Esophagus squamous epithelium (tissue), 5 donors: ENCODE results near the gene MAPKAP1. TPM values are rescaled to one million over a fixed set of nuclear protein-coding genes. Genes with fewer than 3 reads are reported as not detected.

ENCODE experiments used
- DNase-seq: peaks from one replicate; lab custom pipeline; 2025; lab: John Stamatoyannopoulos, UW
- H3K27ac ChIP-seq, 4 donors: fragments of 200-600 bp; sonication (generic); one replicate each; pipeline ENCODE4 v1.5.1; 2016 to 2019; ENCODE audit warnings: mild to moderate bottlenecking in 1 of 4
- H3K27me3 ChIP-seq, 4 donors: fragments of 200-600 bp; sonication (generic); 1 replicate in 3 of 4; 2 replicates in 1 of 4; pipeline versions ENCODE4 v1.5.1 to v1.6.0; 2017 to 2021; ENCODE audit warnings: antibody characterized with exemption in 1 of 4
- H3K36me3 ChIP-seq, 3 donors: fragments of 200-600 bp; sonication (generic); one replicate each; pipeline ENCODE4 v1.5.1; 2016 to 2019
- H3K4me1 ChIP-seq, 3 donors: fragments of 200-600 bp; sonication (generic); one replicate each; pipeline ENCODE4 v1.5.1; 2017 to 2019
- H3K4me3 ChIP-seq, 4 donors: fragments of 200-600 bp; sonication (generic); 1 replicate in 3 of 4; 2 replicates in 1 of 4; pipeline ENCODE4 v1.5.1; 2016 to 2019; ENCODE audit warnings: mild to moderate bottlenecking in 2 of 4, moderate library complexity in 1 of 4
- H3K9me3 ChIP-seq, 3 donors: fragments of 200-600 bp; sonication (generic); one replicate each; pipeline ENCODE4 v1.5.1; 2016 to 2019
- CTCF ChIP-seq, 6 experiments: fragments of 450-650 bp in 4 of 6; fragments of 200-600 bp in 2 of 6; sonication (generic) in 2 of 6; IDR thresholded peaks; one replicate each; pipeline ENCODE4 v1.5.1; 2016 to 2019; ENCODE audit warnings: antibody characterized with exemption in 6 of 6, mild to moderate bottlenecking in 4 of 6, moderate library complexity in 4 of 6
- POLR2A ChIP-seq, 4 donors: fragments of 450-650 bp; IDR thresholded peaks; one replicate each; pipeline ENCODE4 v1.6.1; 2017; ENCODE audit warnings: antibody characterized with exemption in 4 of 4, mild to moderate bottlenecking in 4 of 4, moderate library complexity in 3 of 4
- WGBS, 2 donors: methylation state at CpG; one replicate each; pipeline ENCODE4 v1.1.5; 2018; 5-methylcytosine and 5-hydroxymethylcytosine counted together
- intact Hi-C: fragments of 100-400 bp; cut with DNase I; formaldehyde crosslinking; loops from one replicate; pipeline ENCODE4 v1.15.0; 2022
- total RNA-seq, 4 donors: library from RNA; depleted of rRNA; stranded (reverse); fragments of >200 nt; gene quantifications; one replicate each; pipeline ENCODE4 v1.1.0, GENCODE V29; 2016
- donor health status: DM: yes; HTN: yes; CAD: no.

Gene MAPKAP1
- total RNA-seq, 4 donors from 2014 or later, result 59.0 to 87.0 (median 70.9) TPM

DNA sequence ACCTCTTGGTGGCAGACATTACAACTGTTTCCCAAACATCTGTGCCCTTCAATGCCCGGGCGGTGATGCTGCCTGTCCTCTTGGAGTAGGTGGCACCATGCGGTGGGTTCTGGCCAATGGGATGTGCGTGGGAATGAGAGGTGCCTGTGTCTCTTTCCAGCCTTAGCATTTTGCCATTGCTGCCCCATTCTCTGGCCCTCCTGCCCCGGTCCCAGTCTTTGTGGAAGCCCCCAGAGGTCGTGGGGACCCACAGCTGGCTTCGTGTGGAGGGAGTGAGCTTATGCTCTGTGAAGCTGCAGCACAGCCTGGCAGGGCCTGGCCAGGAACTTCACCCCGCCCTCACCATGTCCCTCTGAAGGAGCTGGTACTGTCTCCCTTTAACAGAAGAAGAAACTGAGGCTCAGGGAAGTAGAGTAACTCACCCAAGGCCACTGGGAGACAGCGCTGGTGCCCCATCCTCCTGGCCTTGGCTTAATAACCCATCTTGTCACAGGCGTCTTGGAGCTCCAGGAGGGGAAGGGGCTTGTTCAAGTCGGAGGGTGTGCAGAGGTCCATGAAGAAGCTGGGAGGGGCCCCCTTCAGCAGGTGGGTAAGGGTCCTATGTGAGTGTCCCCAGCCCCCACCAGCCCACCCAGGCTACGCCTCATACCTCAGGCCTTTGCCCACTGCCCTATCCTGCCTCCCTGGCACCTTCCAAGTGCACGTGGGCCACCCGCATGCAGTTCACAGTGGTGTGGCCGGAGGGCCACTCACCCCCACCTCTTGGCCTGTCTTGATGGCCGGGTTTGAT, 271.8 kb downstream of the MAPKAP1 start:
- Histone ChIP-seq H3K36me3 (peaks cover 0 to 39% (median 5%) of the 10 kb centered on the region in 3 donors), H3K4me1 (no peaks in the 10 kb centered on the region), H3K4me3 (no peak overlapping the region), H3K27me3 (no peaks in the 10 kb centered on the region), H3K27ac (no peak overlapping the region), H3K9me3 (no peaks in the 10 kb centered on the region)
- TF ChIP-seq CTCF (IDR thresholded peaks at IDR 0.05) (no peak), POLR2A (IDR thresholded peaks at IDR 0.05) (no peak)
- 88 to 92% methylated on average over 4 to 5 of the region's 16 CpGs for WGBS, 2 donors
- intact Hi-C loops, result loop anchor here (10.0 kb wide), 1 partner anchor 200 kb away; no protein-coding TSS in a partner anchor
- no peak for DNase-seq

DNA sequence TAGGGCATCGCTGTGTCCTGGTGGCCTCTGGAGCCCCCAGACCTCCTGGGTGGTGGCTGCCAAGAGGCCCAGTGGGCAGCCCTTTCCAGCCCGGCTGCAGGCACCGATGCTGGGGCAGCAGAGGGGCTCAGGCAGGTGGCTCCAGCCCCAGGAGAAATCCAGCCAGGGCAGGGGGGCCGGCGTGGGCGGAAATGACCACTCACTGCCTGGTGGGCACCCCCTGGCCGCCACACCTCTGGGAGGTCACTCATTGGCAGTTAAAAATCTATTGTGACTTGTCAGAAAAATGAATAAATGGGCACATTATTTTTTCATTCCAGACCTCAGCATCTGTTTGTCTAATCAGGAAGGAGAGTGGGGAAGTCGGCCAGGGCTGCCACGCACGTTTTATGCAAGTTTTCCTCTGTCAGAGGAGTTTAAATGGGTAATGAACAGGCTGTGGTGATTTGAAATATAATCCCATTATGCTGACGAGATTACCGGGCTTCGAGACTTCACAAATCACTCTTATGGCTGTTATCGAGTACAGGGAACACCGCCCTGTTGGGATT, 273.5 kb downstream of the MAPKAP1 start:
- no peak overlapping the region for H3K4me3 ChIP-seq
- H3K27me3 ChIP-seq, result no peaks in the 10 kb centered on the region
- H3K36me3 ChIP-seq, result peaks cover 0 to 23% (median 2%) of the 10 kb centered on the region in 3 donors
- no peak overlapping the region for H3K27ac ChIP-seq
- 40 to 49% methylated on average over 12 to 13 of the region's 15 CpGs for WGBS, 2 donors
- intact Hi-C loops, result loop anchor here (10.0 kb wide), 1 partner anchor 201 kb away; no protein-coding TSS in a partner anchor
- no peaks in the 10 kb centered on the region for H3K9me3 ChIP-seq
- no peaks in the 10 kb centered on the region for H3K4me1 ChIP-seq
- DNase-seq, result no peak
- TF ChIP-seq CTCF (IDR thresholded peaks at IDR 0.05), result no peak
- no peak for TF ChIP-seq POLR2A (IDR thresholded peaks at IDR 0.05)

DNA sequence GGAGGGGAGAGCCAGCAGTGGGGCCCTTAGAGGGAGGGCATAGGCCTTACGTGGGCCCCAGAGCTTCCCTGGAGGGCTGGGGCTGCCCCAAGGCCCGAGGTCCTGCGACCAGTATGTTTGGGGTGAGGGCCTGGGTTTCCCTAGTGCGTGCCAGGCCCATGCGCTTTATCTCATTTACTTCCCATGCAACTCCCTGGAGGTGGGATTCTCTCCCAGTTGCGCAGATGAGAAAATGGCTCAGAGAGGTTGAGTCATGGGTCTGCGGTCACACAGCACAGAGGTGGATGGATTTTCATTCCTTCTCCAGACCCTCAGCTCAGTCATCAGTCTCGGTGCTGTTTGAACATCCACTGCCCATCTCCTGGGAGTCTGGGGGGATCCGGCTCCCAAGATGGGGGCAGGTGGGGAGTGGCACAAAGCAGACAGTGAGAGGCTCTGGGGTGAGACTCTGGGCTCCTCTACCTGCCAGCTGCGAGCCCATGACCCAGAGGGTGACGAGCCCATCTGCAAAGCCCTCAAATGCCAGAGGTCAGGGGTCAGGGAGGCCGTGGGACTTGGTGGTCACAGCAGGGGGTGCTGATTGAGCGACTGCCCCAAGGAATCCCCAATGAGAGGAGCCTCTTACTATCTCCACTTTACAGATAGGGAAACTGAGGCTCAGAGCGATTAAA, 274.2 kb downstream of the MAPKAP1 start:
- H3K4me1 ChIP-seq, result no peaks in the 10 kb centered on the region
- no peak overlapping the region for H3K4me3 ChIP-seq
- H3K9me3 ChIP-seq, result no peaks in the 10 kb centered on the region
- 67 to 85% methylated on average over 5 to 9 of the region's 14 CpGs for WGBS, 2 donors
- peaks cover 0 to 16% (median 0%) of the 10 kb centered on the region in 3 donors for H3K36me3 ChIP-seq
- no peak overlapping the region for H3K27ac ChIP-seq
- DNase-seq, result no peak
- no peaks in the 10 kb centered on the region for H3K27me3 ChIP-seq
- no peak for TF ChIP-seq POLR2A (IDR thresholded peaks at IDR 0.05)
- no peak for TF ChIP-seq CTCF (IDR thresholded peaks at IDR 0.05)
- intact Hi-C loops, result loop anchor here (10.0 kb wide), 1 partner anchor 202 kb away; no protein-coding TSS in a partner anchor

- Histone ChIP-seq H3K4me1 (no peaks in the 10 kb centered on the region), H3K4me3 (no peak overlapping the region), H3K27me3 (no peaks in the 10 kb centered on the region), H3K9me3 (no peaks in the 10 kb centered on the region), H3K27ac (no peak overlapping the region), H3K36me3 (peaks cover 0 to 6% (median 0%) of the 10 kb centered on the region in 3 donors)
- 43 to 75% methylated on average over 7 to 8 of the region's 12 CpGs for WGBS, 2 donors
- TF ChIP-seq CTCF (IDR thresholded peaks at IDR 0.05), result no peak
- intact Hi-C loops, result loop anchor here (10.0 kb wide), 1 partner anchor 203 kb away; no protein-coding TSS in a partner anchor
- no peak for DNase-seq
These were observed 275.2 kb downstream of the MAPKAP1 start for GRCh38 chr9:125431741-125432271.
